GM08714 (cell line): ENCODE results near the gene HIBADH.

Experiments used
- H3K4me3 ChIP-seq: fragments of 200-500 bp; sonication (Bioruptor generic); 2 replicates; pipeline ENCODE4 v1.5.1; 2014; ENCODE audit warnings: mild to moderate bottlenecking, low read length, inconsistent platforms
- ZNF274 ChIP-seq: IDR thresholded peaks from 2 replicates; pipeline ENCODE4 v1.6.1; 2012; ENCODE audit warnings: mild to moderate bottlenecking, low read depth, low read length

Gene HIBADH

GRCh38 chr7:27634671-27635493 is 27.8 kb downstream of the HIBADH start:
- TF ChIP-seq ZNF274: no peak
- no peak overlapping the region for H3K4me3 ChIP-seq

DNA sequence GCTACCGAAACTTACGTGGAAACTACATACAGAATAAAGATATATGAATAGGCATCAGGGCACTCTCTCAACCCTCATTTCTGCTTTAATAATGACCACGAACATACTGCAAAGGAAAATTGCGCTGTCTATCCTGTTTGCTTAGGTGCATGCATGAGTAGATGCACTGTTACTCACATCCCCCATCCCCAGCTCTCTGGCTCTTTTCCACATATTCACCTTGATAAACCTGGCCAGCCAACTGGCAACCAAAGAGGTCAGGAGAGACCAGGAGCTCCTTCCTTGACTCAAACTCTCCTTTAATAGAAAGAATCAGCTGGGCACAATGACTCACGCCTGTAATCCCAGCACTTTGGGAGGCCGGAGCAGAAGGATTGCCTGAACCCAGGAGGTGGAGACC is 29.6 kb downstream of the HIBADH start:
- TF ChIP-seq ZNF274: no peak
- no peak overlapping the region for H3K4me3 ChIP-seq

DNA sequence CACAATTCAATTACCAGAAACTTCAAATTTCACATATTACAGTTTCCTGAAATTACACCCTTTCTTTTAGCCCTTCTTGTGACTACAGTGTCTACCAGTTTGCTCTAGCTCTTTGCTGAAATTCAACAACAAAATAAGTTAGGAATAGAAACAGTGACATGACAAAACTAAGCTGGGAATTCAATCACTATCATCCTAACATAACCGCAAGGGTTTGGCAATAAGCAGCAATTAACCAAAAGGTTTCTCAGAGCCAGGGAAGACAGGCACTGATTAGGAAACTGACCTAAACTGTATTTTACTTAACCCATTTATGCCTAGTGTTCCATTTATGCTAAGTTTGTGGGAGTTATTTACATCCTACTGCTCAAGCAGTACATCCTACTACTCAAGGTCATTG is 31.3 kb downstream of the HIBADH start:
- no peak overlapping the region for H3K4me3 ChIP-seq
- TF ChIP-seq ZNF274: no peak

DNA sequence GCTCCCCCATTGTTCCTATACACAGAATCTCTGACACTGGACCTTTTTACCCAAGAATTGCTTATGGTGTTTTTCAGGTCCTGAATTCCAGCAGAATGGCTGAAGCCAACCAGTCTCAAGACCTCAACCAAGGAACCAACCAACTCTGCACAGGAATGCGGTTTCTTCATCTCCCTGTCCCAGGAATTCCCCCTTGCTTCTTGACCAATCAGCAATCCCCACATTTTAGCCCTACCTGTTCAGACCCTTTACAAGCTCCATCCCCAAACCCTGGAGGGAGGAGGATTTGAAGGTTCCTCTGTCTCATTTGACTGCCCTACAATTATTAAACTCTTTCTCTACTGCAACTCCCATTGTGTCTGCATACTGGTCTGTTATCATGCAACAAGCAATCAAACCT is 35.5 kb downstream of the HIBADH start:
- H3K4me3 ChIP-seq: no peak overlapping the region
- no peak for TF ChIP-seq ZNF274

DNA sequence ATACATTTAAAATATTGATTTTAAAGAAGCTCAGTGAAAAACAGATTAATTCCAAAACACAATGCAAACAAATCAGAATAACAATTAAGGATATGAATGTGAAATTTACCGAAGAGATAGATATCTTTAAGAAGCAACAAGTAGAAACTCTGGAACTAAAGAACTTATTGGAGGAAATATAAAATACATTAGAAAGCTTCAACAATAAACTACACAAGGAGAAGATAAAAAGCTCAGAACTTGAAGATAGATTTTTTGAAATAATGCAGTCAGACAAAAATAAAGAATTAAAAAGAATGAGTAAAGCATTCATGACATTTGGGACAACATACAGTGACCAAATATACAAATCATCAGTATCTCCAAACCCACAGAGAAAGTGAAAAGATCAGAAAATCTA is 43.2 kb downstream of the HIBADH start:
- H3K4me3 ChIP-seq: no peak overlapping the region
- no peak for TF ChIP-seq ZNF274

- no peak overlapping the region for H3K4me3 ChIP-seq
- TF ChIP-seq ZNF274: no peak
Measured at GRCh38 chr7:27617651-27618381, 44.9 kb downstream of the HIBADH start.

GRCh38 chr7:27616914-27617548 is 45.7 kb downstream of the HIBADH start:
- TF ChIP-seq ZNF274: no peak
- no peak overlapping the region for H3K4me3 ChIP-seq

DNA sequence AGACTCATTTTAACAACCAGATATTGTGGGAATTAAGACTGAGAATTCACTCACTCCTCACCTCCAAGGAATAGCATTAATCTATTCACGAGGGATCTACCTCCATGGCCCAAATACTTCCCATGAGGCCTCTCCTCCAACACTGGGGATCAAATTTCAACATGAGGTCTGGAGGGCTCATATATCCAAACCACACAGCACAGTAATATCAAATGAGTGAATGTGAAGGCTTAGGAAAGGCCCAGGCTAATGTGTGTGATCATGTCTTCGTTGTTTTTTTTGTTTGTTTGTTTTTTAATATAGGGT is 46.5 kb downstream of the HIBADH start:
- no peak for TF ChIP-seq ZNF274

GRCh38 chr7:27615420-27616185 is 47.1 kb downstream of the HIBADH start:
- H3K4me3 ChIP-seq: no peak overlapping the region
- TF ChIP-seq ZNF274: no peak

More for the DNA sequence above, 46.5 kb downstream of the HIBADH start:
- no peak overlapping the region for H3K4me3 ChIP-seq

GRCh38 chr7:27614095-27614494 is 48.6 kb downstream of the HIBADH start:
- no peak overlapping the region for H3K4me3 ChIP-seq
- no peak for TF ChIP-seq ZNF274

DNA sequence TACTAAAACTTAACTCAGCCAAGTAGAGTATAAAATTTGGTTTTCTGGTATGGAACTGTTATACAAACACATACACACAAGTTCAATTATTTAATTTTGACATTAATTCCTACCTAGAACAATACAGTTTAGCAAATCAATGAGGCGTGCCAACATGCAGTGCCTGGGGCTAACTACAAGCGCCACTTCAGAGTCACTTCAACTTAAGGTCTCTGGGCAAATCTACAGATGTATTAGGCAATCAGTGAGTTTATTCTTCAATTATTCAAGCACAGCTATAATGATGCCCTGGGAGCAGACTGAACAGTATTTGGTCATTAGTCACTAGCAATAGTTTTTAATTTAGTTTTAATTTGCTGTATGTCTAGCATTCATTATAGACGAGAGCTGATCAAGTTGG is 51.6 kb downstream of the HIBADH start:
- no peak for TF ChIP-seq ZNF274
- no peak overlapping the region for H3K4me3 ChIP-seq

- no peak overlapping the region for H3K4me3 ChIP-seq
- no peak for TF ChIP-seq ZNF274
Measured at GRCh38 chr7:27608776-27609495, 53.7 kb downstream of the HIBADH start.

DNA sequence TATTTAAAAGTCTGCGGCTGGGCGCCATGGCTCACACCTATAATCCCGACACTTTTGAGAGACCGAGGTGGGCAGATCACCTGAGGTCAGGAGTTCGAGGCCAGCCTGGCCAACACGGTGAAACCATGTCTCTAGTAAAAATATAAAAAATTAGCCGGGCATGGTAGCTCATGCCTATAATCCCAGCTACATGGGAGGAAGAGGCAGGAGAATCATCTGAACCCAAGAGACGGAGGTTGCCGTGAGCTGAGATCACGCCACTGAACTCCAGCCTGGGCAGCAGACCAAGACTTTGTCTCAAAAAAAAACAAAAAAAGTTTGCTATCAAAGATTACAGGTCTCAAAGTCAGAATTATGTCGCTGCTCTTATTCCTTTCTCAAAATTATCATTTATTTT is 55.5 kb downstream of the HIBADH start:
- TF ChIP-seq ZNF274: no peak
- no peak overlapping the region for H3K4me3 ChIP-seq
